GM13976 (cell line): ENCODE measurements around the gene ARHGEF17.

Source experiments
- DNase-seq: peaks from one replicate; pipeline ENCODE4 v3.0.0; 2012; ENCODE audit warnings: low spot score
- CTCF ChIP-seq: IDR thresholded peaks from 2 replicates; pipeline ENCODE4 v1.5.1; 2012; ENCODE audit warnings: borderline replicate concordance, mild to moderate bottlenecking; ENCODE audit not compliant: insufficient read depth; ENCODE audit errors: extremely low read depth, missing control alignments, control extremely low read depth
- in situ Hi-C: fragments of 300-500 bp; cut with MboI; formaldehyde crosslinking; loops from one replicate; pipeline ENCODE4 v1.12.0; 2022; ENCODE audit warnings: low sequenced_read_pairs, mixed read lengths, inconsistent platforms; ENCODE audit not compliant: unreplicated experiment

Gene ARHGEF17

GRCh38 chr11:73337846-73338245 is 29.8 kb downstream of the ARHGEF17 start:
- no peak for TF ChIP-seq CTCF
- in situ Hi-C loops: loop anchor here (5.0 kb wide), 1 partner anchor 36 kb away; no protein-coding TSS in a partner anchor
- DNase-seq: no peak

GRCh38 chr11:73338279-73338678 is 30.2 kb downstream of the ARHGEF17 start:
- in situ Hi-C loops: loop anchor here (5.0 kb wide), 1 partner anchor 36 kb away; no protein-coding TSS in a partner anchor
- no peak for TF ChIP-seq CTCF
- no peak for DNase-seq

- TF ChIP-seq CTCF: no peak
- no peak for DNase-seq
- in situ Hi-C loops: no loop called here
Observed at GRCh38 chr11:73340164-73340563, 32.1 kb downstream of the ARHGEF17 start.

GRCh38 chr11:73342633-73343032 is 34.6 kb downstream of the ARHGEF17 start:
- no peak for TF ChIP-seq CTCF
- DNase-seq: no peak
- in situ Hi-C loops: no loop called here

GRCh38 chr11:73343076-73343873 is 35.2 kb downstream of the ARHGEF17 start:
- in situ Hi-C loops: no loop called here
- no peak for DNase-seq
- TF ChIP-seq CTCF: no peak

- DNase-seq: no peak
- in situ Hi-C loops: no loop called here
- no peak for TF ChIP-seq CTCF
Observed at GRCh38 chr11:73344191-73344607, 36.1 kb downstream of the ARHGEF17 start.
